Measurements from ENCODE around the gene ARHGEF2.

The ARHGEF2 gene

DNA sequence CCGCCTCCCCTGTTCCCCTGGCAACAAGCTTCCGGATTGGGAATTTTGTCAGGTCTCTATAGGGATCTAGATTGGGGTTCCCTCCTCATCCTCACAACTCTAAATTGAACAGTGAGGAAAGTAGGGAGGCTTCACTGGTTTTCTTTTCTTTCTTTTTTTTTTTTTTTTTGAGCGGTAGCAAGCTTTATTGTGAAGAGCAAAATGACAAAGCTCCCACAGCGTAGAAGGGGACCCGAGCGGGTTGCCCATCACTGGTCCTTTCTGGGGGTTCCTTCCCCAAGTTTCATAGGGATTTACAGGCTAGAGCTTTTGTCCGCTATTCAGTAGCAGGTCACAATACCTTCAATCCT, 10.3 kb downstream of the ARHGEF2 start:
- H3K9ac ChIP-seq (ENCODE audit: low read length), result peak overlapping the region; percentile 23
- peaks cover 30% of the 10 kb centered on the region for H3K4me1 ChIP-seq (ENCODE audit: control insufficient read depth, insufficient read depth, low read length)
- no peak for DNase-seq (ENCODE audit: low read depth)
- H3K4me3 ChIP-seq (ENCODE audit: low read length), result no peak overlapping the region
- H3K27me3 ChIP-seq (replicated peaks; ENCODE audit: control insufficient read depth, insufficient read depth, low read length), result no peaks in the 10 kb centered on the region
- no peaks in the 10 kb centered on the region for H3K9me3 ChIP-seq (ENCODE audit: control insufficient read depth, low read length)
- H3K36me3 ChIP-seq (ENCODE audit: control insufficient read depth, insufficient read depth, low read length, severe bottlenecking), result peaks cover 74% of the 10 kb centered on the region

DNA sequence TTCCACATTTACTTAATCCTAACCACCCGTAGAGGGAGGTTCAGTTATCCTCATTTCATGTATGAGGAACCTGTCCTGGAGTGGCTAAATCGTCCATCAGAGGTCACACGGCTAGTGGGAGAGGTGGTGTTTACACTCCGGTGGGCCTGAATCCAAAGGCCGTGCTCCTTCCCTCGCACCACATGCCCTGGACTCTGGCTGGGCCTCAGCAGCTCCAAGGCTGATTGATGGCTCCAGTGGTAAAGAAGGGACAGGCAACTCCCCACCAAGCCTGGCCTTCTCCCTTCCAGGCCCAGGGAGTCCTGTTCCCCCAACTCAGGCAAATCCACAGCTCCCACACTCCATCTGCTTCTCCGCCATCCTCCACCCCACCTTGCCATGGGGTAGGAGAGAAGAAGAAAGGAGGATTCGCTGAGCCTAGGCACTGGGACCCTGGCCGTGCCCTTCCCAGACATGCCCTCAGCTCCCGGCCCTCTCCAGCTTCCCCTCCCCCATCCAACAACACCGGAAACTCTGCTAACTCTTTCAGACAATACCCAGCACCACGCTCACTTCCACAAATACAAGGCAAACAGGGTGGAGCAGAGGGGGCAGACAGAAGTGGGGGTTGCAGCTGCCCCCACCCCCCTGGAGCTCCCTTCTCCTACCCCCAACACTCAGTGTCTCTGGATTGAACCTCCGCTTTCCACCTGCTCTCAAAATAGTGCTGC, 10.9 kb downstream of the ARHGEF2 start:
- peaks cover 74% of the 10 kb centered on the region for H3K36me3 ChIP-seq (ENCODE audit: control insufficient read depth, insufficient read depth, low read length, severe bottlenecking)
- H3K9ac ChIP-seq (ENCODE audit: low read length), result peak overlapping the region; percentile 23
- peaks cover 35% of the 10 kb centered on the region for H3K4me1 ChIP-seq (ENCODE audit: control insufficient read depth, insufficient read depth, low read length)
- no peak for DNase-seq (ENCODE audit: low read depth)
- H3K9me3 ChIP-seq (ENCODE audit: control insufficient read depth, low read length), result no peaks in the 10 kb centered on the region
- no peak overlapping the region for H3K4me3 ChIP-seq (ENCODE audit: low read length)
- no peaks in the 10 kb centered on the region for H3K27me3 ChIP-seq (replicated peaks; ENCODE audit: control insufficient read depth, insufficient read depth, low read length)

DNA sequence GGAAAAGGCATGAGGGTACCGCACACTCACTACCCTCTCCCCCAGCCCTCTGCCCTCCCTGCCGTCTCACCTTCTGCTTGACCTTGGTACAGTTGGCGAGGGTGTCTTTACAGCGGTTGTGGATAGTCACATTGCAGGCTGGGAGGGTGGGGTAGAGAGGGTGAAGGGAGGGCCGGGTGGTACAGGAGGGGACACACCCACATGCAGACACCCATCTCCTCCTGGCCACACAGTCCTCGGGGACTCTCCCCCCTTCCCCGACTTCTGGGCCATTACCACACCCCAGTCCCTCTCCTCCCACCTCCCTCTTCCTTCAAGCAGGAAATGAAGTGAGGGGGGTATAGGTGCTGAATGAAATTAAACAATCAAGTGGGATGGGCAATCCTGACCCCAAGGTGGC, 11.6 kb downstream of the ARHGEF2 start:
- no peak overlapping the region for H3K9ac ChIP-seq (ENCODE audit: low read length)
- H3K4me3 ChIP-seq (ENCODE audit: low read length), result no peak overlapping the region
- peaks cover 79% of the 10 kb centered on the region for H3K36me3 ChIP-seq (ENCODE audit: control insufficient read depth, insufficient read depth, low read length, severe bottlenecking)
- H3K9me3 ChIP-seq (ENCODE audit: control insufficient read depth, low read length), result no peaks in the 10 kb centered on the region
- H3K4me1 ChIP-seq (ENCODE audit: control insufficient read depth, insufficient read depth, low read length), result peaks cover 39% of the 10 kb centered on the region
- no peaks in the 10 kb centered on the region for H3K27me3 ChIP-seq (replicated peaks; ENCODE audit: control insufficient read depth, insufficient read depth, low read length)
- no peak for DNase-seq (ENCODE audit: low read depth)

GRCh38 chr1:155966135-155966534, 12.2 kb downstream of the ARHGEF2 start:
- H3K27me3 ChIP-seq (replicated peaks; ENCODE audit: control insufficient read depth, insufficient read depth, low read length), result no peaks in the 10 kb centered on the region
- no peak overlapping the region for H3K9ac ChIP-seq (ENCODE audit: low read length)
- H3K4me3 ChIP-seq (ENCODE audit: low read length), result no peak overlapping the region
- peaks cover 43% of the 10 kb centered on the region for H3K4me1 ChIP-seq (ENCODE audit: control insufficient read depth, insufficient read depth, low read length)
- no peak for DNase-seq (ENCODE audit: low read depth)
- no peaks in the 10 kb centered on the region for H3K9me3 ChIP-seq (ENCODE audit: control insufficient read depth, low read length)
- H3K36me3 ChIP-seq (ENCODE audit: control insufficient read depth, insufficient read depth, low read length, severe bottlenecking), result peaks cover 84% of the 10 kb centered on the region

GRCh38 chr1:155964193-155964592, 14.2 kb downstream of the ARHGEF2 start:
- peaks cover 93% of the 10 kb centered on the region for H3K36me3 ChIP-seq (ENCODE audit: control insufficient read depth, insufficient read depth, low read length, severe bottlenecking)
- no peak for DNase-seq (ENCODE audit: low read depth)
- no peaks in the 10 kb centered on the region for H3K9me3 ChIP-seq (ENCODE audit: control insufficient read depth, low read length)
- H3K4me3 ChIP-seq (ENCODE audit: low read length), result no peak overlapping the region
- no peaks in the 10 kb centered on the region for H3K27me3 ChIP-seq (replicated peaks; ENCODE audit: control insufficient read depth, insufficient read depth, low read length)
- H3K4me1 ChIP-seq (ENCODE audit: control insufficient read depth, insufficient read depth, low read length), result peaks cover 33% of the 10 kb centered on the region
- H3K9ac ChIP-seq (ENCODE audit: low read length), result no peak overlapping the region

- Histone ChIP-seq H3K9me3 (ENCODE audit: control insufficient read depth, low read length) (no peaks in the 10 kb centered on the region), H3K4me1 (ENCODE audit: control insufficient read depth, insufficient read depth, low read length) (peaks cover 27% of the 10 kb centered on the region), H3K4me3 (ENCODE audit: low read length) (no peak overlapping the region), H3K9ac (ENCODE audit: low read length) (peak overlapping the region; percentile 23), H3K27me3 (replicated peaks; ENCODE audit: control insufficient read depth, insufficient read depth, low read length) (no peaks in the 10 kb centered on the region), H3K36me3 (ENCODE audit: control insufficient read depth, insufficient read depth, low read length, severe bottlenecking) (peaks cover 92% of the 10 kb centered on the region)
- no peak for DNase-seq (ENCODE audit: low read depth)
Measured at GRCh38 chr1:155962599-155963211, 15.6 kb downstream of the ARHGEF2 start.

DNA sequence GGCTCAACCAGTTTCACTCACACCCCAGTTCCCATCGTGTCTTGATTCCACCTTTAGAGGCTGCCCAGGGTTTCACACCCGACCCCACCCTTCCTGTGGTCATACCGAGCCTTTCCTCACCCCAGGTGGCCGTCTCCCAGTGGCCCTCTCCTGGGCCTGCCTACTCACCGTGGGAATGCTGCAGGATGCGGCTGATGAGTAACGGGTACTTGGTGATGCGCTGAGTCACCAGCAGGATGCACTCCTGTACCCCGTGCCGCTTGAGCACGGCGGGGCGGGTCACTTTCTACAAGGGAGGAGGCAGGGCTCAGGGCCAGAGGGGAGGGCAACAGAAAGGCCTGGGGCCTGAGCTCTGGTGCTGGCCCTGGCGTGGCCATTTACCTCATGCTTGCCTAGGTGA, 16.4 kb downstream of the ARHGEF2 start:
- peak; percentile 79 for DNase-seq (ENCODE audit: low read depth)
- H3K36me3 ChIP-seq (ENCODE audit: control insufficient read depth, insufficient read depth, low read length, severe bottlenecking), result peaks cover 92% of the 10 kb centered on the region
- H3K4me3 ChIP-seq (ENCODE audit: low read length), result no peak overlapping the region
- H3K4me1 ChIP-seq (ENCODE audit: control insufficient read depth, insufficient read depth, low read length), result peaks cover 27% of the 10 kb centered on the region
- peak overlapping the region; percentile 49 for H3K9ac ChIP-seq (ENCODE audit: low read length)
- H3K9me3 ChIP-seq (ENCODE audit: control insufficient read depth, low read length), result no peaks in the 10 kb centered on the region
- H3K27me3 ChIP-seq (replicated peaks; ENCODE audit: control insufficient read depth, insufficient read depth, low read length), result no peaks in the 10 kb centered on the region

DNA sequence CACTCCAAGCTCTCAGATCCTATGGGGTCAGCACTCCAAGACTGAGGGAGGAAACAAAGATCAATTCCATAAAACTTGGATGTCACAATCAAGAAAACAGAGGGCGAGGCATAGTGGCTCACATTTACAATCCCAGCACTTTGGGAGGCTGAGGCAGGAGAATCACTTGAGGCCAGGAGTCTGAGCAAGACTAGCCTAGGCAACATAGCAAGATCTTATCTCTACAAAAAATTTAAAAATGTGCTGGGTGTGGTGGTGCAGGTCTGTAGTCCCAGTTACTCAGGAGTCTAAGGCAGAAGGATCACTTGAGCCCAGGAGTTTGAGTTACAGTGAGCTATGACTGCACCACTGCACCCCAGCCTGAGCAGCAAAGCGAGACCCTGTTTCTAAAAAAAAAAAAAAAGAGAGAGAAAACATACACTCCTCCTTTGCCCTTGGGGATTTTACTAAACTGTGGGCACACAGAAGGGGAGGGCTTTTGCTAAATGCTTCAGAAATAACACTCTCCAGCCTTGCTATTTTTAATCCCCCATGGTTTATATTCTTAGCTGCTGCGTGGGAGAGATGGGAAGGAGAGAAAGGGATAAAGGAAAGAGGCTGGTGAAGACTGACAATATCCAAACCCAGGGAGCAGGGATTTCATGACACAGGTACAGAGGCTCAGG, 18.1 kb downstream of the ARHGEF2 start:
- no peaks in the 10 kb centered on the region for H3K9me3 ChIP-seq (ENCODE audit: control insufficient read depth, low read length)
- DNase-seq (ENCODE audit: low read depth), result no peak
- H3K4me1 ChIP-seq (ENCODE audit: control insufficient read depth, insufficient read depth, low read length), result peaks cover 27% of the 10 kb centered on the region
- H3K27me3 ChIP-seq (replicated peaks; ENCODE audit: control insufficient read depth, insufficient read depth, low read length), result no peaks in the 10 kb centered on the region
- H3K4me3 ChIP-seq (ENCODE audit: low read length), result no peak overlapping the region
- H3K9ac ChIP-seq (ENCODE audit: low read length), result peak overlapping the region; percentile 83
- H3K36me3 ChIP-seq (ENCODE audit: control insufficient read depth, insufficient read depth, low read length, severe bottlenecking), result peaks cover 92% of the 10 kb centered on the region

DNA sequence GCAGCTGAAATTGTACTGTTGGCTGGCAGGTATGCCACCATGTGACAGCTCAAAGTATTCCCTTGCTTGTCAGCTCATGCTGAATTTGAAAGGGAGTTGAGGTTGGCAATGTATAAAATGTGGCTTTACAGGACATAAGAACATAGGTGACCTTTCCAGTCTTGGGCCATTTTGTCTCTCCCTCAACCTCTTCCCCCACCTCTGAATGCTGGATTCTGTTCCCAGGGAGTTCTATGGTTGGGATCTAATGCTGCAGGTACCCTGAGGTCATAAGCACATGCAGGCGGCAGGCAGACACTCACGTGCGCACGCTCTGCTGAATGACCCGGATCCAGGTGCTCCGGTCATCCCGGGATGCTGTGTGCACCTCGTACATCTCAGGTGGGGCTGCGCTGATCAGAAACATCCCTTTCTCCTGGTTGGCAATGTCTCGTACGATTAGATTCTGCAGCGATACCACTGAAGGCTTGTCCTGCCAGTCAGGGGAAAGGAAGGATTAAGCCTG, 20.9 kb downstream of the ARHGEF2 start:
- Histone ChIP-seq H3K4me3 (ENCODE audit: low read length) (no peak overlapping the region), H3K27me3 (replicated peaks; ENCODE audit: control insufficient read depth, insufficient read depth, low read length) (no peaks in the 10 kb centered on the region), H3K9ac (ENCODE audit: low read length) (no peak overlapping the region), H3K9me3 (ENCODE audit: control insufficient read depth, low read length) (no peaks in the 10 kb centered on the region), H3K4me1 (ENCODE audit: control insufficient read depth, insufficient read depth, low read length) (peaks cover 20% of the 10 kb centered on the region), H3K36me3 (ENCODE audit: control insufficient read depth, insufficient read depth, low read length, severe bottlenecking) (peaks cover 98% of the 10 kb centered on the region)
- no peak for DNase-seq (ENCODE audit: low read depth)

GRCh38 chr1:155954645-155955044, 23.7 kb downstream of the ARHGEF2 start:
- no peaks in the 10 kb centered on the region for H3K27me3 ChIP-seq (replicated peaks; ENCODE audit: control insufficient read depth, insufficient read depth, low read length)
- H3K4me1 ChIP-seq (ENCODE audit: control insufficient read depth, insufficient read depth, low read length), result no peaks in the 10 kb centered on the region
- DNase-seq (ENCODE audit: low read depth), result no peak
- no peaks in the 10 kb centered on the region for H3K9me3 ChIP-seq (ENCODE audit: control insufficient read depth, low read length)
- H3K36me3 ChIP-seq (ENCODE audit: control insufficient read depth, insufficient read depth, low read length, severe bottlenecking), result peaks cover 98% of the 10 kb centered on the region
- no peak overlapping the region for H3K9ac ChIP-seq (ENCODE audit: low read length)
- no peak overlapping the region for H3K4me3 ChIP-seq (ENCODE audit: low read length)

- Histone ChIP-seq H3K9me3 (ENCODE audit: control insufficient read depth, low read length) (no peaks in the 10 kb centered on the region), H3K4me1 (ENCODE audit: control insufficient read depth, insufficient read depth, low read length) (no peaks in the 10 kb centered on the region), H3K36me3 (ENCODE audit: control insufficient read depth, insufficient read depth, low read length, severe bottlenecking) (peaks cover 98% of the 10 kb centered on the region), H3K9ac (ENCODE audit: low read length) (no peak overlapping the region), H3K27me3 (replicated peaks; ENCODE audit: control insufficient read depth, insufficient read depth, low read length) (no peaks in the 10 kb centered on the region), H3K4me3 (ENCODE audit: low read length) (no peak overlapping the region)
- DNase-seq (ENCODE audit: low read depth), result no peak
Measured at GRCh38 chr1:155952505-155952890, 25.8 kb downstream of the ARHGEF2 start.

All from adipocyte (in vitro differentiated cells).